ENCODE results near the gene PPP1R3D. TPM values are rescaled to one million over a fixed set of nuclear protein-coding genes. Genes with fewer than 3 reads are reported as not detected.
A peak's percentile ranks its signal among the peaks of the same experiment; 100 is the strongest.

PPP1R3D gene
- polyA plus RNA-seq, 2 donors: 5.1 to 5.7 TPM

GRCh38 chr20:59949911-59950310 is 9.8 kb upstream of the PPP1R3D start:
- WGBS, 2 donors: 93 to 95% methylated on average over 6 of the region's 6 CpGs
- Histone ChIP-seq H3K27me3 (ENCODE audit: control insufficient read depth in 1 of 2, insufficient read depth in 2 of 2, low read length in 2 of 2) (no peaks in the 10 kb centered on the region), H3K36me3 (ENCODE audit: control insufficient read depth in 2 of 2, insufficient read depth in 2 of 2, low read length in 1 of 2) (no peaks in the 10 kb centered on the region), H3K4me3 (ENCODE audit: low read depth in 1 of 2, low read length in 2 of 2) (no peak overlapping the region), H3K9me3 (ENCODE audit: control insufficient read depth in 2 of 2, insufficient read depth in 1 of 2, low read depth in 1 of 2, low read length in 1 of 2) (no peaks in the 10 kb centered on the region), H3K4me1 (ENCODE audit: control insufficient read depth in 2 of 2, insufficient read depth in 2 of 2, low read length in 1 of 2) (peaks cover 0 to under 1% of the 10 kb centered on the region in 2 donors), H3K27ac (ENCODE audit: low read depth in 2 of 2, low read length in 1 of 2) (no peak overlapping the region)

- H3K27me3 ChIP-seq (ENCODE audit: control insufficient read depth in 1 of 2, insufficient read depth in 2 of 2, low read length in 2 of 2): no peaks in the 10 kb centered on the region
- H3K9me3 ChIP-seq (ENCODE audit: control insufficient read depth in 2 of 2, insufficient read depth in 1 of 2, low read depth in 1 of 2, low read length in 1 of 2): no peaks in the 10 kb centered on the region
- no peak overlapping the region for H3K4me3 ChIP-seq (ENCODE audit: low read depth in 1 of 2, low read length in 2 of 2)
- 38 to 43% methylated on average over 7 of the region's 7 CpGs for WGBS, 2 donors
- no peaks in the 10 kb centered on the region for H3K4me1 ChIP-seq (ENCODE audit: control insufficient read depth in 2 of 2, insufficient read depth in 2 of 2, low read length in 1 of 2)
- H3K27ac ChIP-seq (ENCODE audit: low read depth in 2 of 2, low read length in 1 of 2): no peak overlapping the region
- peaks cover 0 to 5% of the 10 kb centered on the region in 2 donors for H3K36me3 ChIP-seq (ENCODE audit: control insufficient read depth in 2 of 2, insufficient read depth in 2 of 2, low read length in 1 of 2)
Measured at GRCh38 chr20:59948828-59949720, 9.0 kb upstream of the PPP1R3D start.

GRCh38 chr20:59948212-59948611 is 8.1 kb upstream of the PPP1R3D start:
- Histone ChIP-seq H3K9me3 (ENCODE audit: control insufficient read depth in 2 of 2, insufficient read depth in 1 of 2, low read depth in 1 of 2, low read length in 1 of 2) (no peaks in the 10 kb centered on the region), H3K4me3 (ENCODE audit: low read depth in 1 of 2, low read length in 2 of 2) (no peak overlapping the region), H3K27me3 (ENCODE audit: control insufficient read depth in 1 of 2, insufficient read depth in 2 of 2, low read length in 2 of 2) (no peaks in the 10 kb centered on the region), H3K36me3 (ENCODE audit: control insufficient read depth in 2 of 2, insufficient read depth in 2 of 2, low read length in 1 of 2) (peaks cover 0 to 8% of the 10 kb centered on the region in 2 donors), H3K27ac (ENCODE audit: low read depth in 2 of 2, low read length in 1 of 2) (no peak overlapping the region), H3K4me1 (ENCODE audit: control insufficient read depth in 2 of 2, insufficient read depth in 2 of 2, low read length in 1 of 2) (no peaks in the 10 kb centered on the region)
- 61 to 70% methylated on average over 1 of the region's 1 CpG for WGBS, 2 donors

GRCh38 chr20:59947376-59947775 is 7.3 kb upstream of the PPP1R3D start:
- Histone ChIP-seq H3K4me1 (ENCODE audit: control insufficient read depth in 2 of 2, insufficient read depth in 2 of 2, low read length in 1 of 2) (no peaks in the 10 kb centered on the region), H3K27me3 (ENCODE audit: control insufficient read depth in 1 of 2, insufficient read depth in 2 of 2, low read length in 2 of 2) (no peaks in the 10 kb centered on the region), H3K4me3 (ENCODE audit: low read depth in 1 of 2, low read length in 2 of 2) (no peak overlapping the region), H3K36me3 (ENCODE audit: control insufficient read depth in 2 of 2, insufficient read depth in 2 of 2, low read length in 1 of 2) (peaks cover 0 to 8% of the 10 kb centered on the region in 2 donors), H3K9me3 (ENCODE audit: control insufficient read depth in 2 of 2, insufficient read depth in 1 of 2, low read depth in 1 of 2, low read length in 1 of 2) (no peaks in the 10 kb centered on the region), H3K27ac (ENCODE audit: low read depth in 2 of 2, low read length in 1 of 2) (no peak overlapping the region)
- WGBS, 2 donors: 86 to 90% methylated on average over 8 of the region's 8 CpGs

GRCh38 chr20:59945731-59946130 is 5.6 kb upstream of the PPP1R3D start:
- no peak overlapping the region for H3K4me3 ChIP-seq (ENCODE audit: low read depth in 1 of 2, low read length in 2 of 2)
- no peak overlapping the region for H3K27ac ChIP-seq (ENCODE audit: low read depth in 2 of 2, low read length in 1 of 2)
- no peaks in the 10 kb centered on the region for H3K4me1 ChIP-seq (ENCODE audit: control insufficient read depth in 2 of 2, insufficient read depth in 2 of 2, low read length in 1 of 2)
- peaks cover 0 to 8% of the 10 kb centered on the region in 2 donors for H3K36me3 ChIP-seq (ENCODE audit: control insufficient read depth in 2 of 2, insufficient read depth in 2 of 2, low read length in 1 of 2)
- H3K27me3 ChIP-seq (ENCODE audit: control insufficient read depth in 1 of 2, insufficient read depth in 2 of 2, low read length in 2 of 2): no peaks in the 10 kb centered on the region
- 78 to 88% methylated on average over 2 of the region's 2 CpGs for WGBS, 2 donors
- H3K9me3 ChIP-seq (ENCODE audit: control insufficient read depth in 2 of 2, insufficient read depth in 1 of 2, low read depth in 1 of 2, low read length in 1 of 2): no peaks in the 10 kb centered on the region

- WGBS, 2 donors: 64 to 69% methylated on average over 3 of the region's 3 CpGs
- H3K9me3 ChIP-seq (ENCODE audit: control insufficient read depth in 2 of 2, insufficient read depth in 1 of 2, low read depth in 1 of 2, low read length in 1 of 2): no peaks in the 10 kb centered on the region
- peaks cover 0 to 8% of the 10 kb centered on the region in 2 donors for H3K36me3 ChIP-seq (ENCODE audit: control insufficient read depth in 2 of 2, insufficient read depth in 2 of 2, low read length in 1 of 2)
- no peaks in the 10 kb centered on the region for H3K4me1 ChIP-seq (ENCODE audit: control insufficient read depth in 2 of 2, insufficient read depth in 2 of 2, low read length in 1 of 2)
- H3K27me3 ChIP-seq (ENCODE audit: control insufficient read depth in 1 of 2, insufficient read depth in 2 of 2, low read length in 2 of 2): no peaks in the 10 kb centered on the region
- no peak overlapping the region for H3K27ac ChIP-seq (ENCODE audit: low read depth in 2 of 2, low read length in 1 of 2)
- no peak overlapping the region for H3K4me3 ChIP-seq (ENCODE audit: low read depth in 1 of 2, low read length in 2 of 2)
Measured at GRCh38 chr20:59945175-59945574, 5.1 kb upstream of the PPP1R3D start.

GRCh38 chr20:59944726-59945125 is 4.6 kb upstream of the PPP1R3D start:
- Histone ChIP-seq H3K36me3 (ENCODE audit: control insufficient read depth in 2 of 2, insufficient read depth in 2 of 2, low read length in 1 of 2) (peaks cover 0 to 8% of the 10 kb centered on the region in 2 donors), H3K27ac (ENCODE audit: low read depth in 2 of 2, low read length in 1 of 2) (no peak overlapping the region), H3K9me3 (ENCODE audit: control insufficient read depth in 2 of 2, insufficient read depth in 1 of 2, low read depth in 1 of 2, low read length in 1 of 2) (no peaks in the 10 kb centered on the region), H3K27me3 (ENCODE audit: control insufficient read depth in 1 of 2, insufficient read depth in 2 of 2, low read length in 2 of 2) (no peaks in the 10 kb centered on the region), H3K4me1 (ENCODE audit: control insufficient read depth in 2 of 2, insufficient read depth in 2 of 2, low read length in 1 of 2) (no peaks in the 10 kb centered on the region), H3K4me3 (ENCODE audit: low read depth in 1 of 2, low read length in 2 of 2) (no peak overlapping the region)
- 90 to 93% methylated on average over 7 of the region's 7 CpGs for WGBS, 2 donors

GRCh38 chr20:59942245-59942644 is 2.1 kb upstream of the PPP1R3D start:
- no peak overlapping the region for H3K27ac ChIP-seq (ENCODE audit: low read depth in 2 of 2, low read length in 1 of 2)
- H3K4me1 ChIP-seq (ENCODE audit: control insufficient read depth in 2 of 2, insufficient read depth in 2 of 2, low read length in 1 of 2): peaks cover 9% of the 10 kb centered on the region in 2 donors

GRCh38 chr20:59940956-59941294 is 820 bp upstream of the PPP1R3D start:
- WGBS, 2 donors: 0 to 2% methylated on average over 4 of the region's 4 CpGs
- peaks cover 0 to 3% of the 10 kb centered on the region in 2 donors for H3K9me3 ChIP-seq (ENCODE audit: control insufficient read depth in 2 of 2, insufficient read depth in 1 of 2, low read depth in 1 of 2, low read length in 1 of 2)
- H3K27ac ChIP-seq (ENCODE audit: low read depth in 2 of 2, low read length in 1 of 2): peak overlapping the region; percentile 99
- peaks cover 9% of the 10 kb centered on the region in 2 donors for H3K4me1 ChIP-seq (ENCODE audit: control insufficient read depth in 2 of 2, insufficient read depth in 2 of 2, low read length in 1 of 2)
- no peaks in the 10 kb centered on the region for H3K27me3 ChIP-seq (ENCODE audit: control insufficient read depth in 1 of 2, insufficient read depth in 2 of 2, low read length in 2 of 2)
- peak overlapping the region; percentile 81 to 87 for H3K4me3 ChIP-seq (ENCODE audit: low read depth in 1 of 2, low read length in 2 of 2)
- peaks cover 0 to 8% of the 10 kb centered on the region in 2 donors for H3K36me3 ChIP-seq (ENCODE audit: control insufficient read depth in 2 of 2, insufficient read depth in 2 of 2, low read length in 1 of 2)

More at GRCh38 chr20:59942245-59942644, 2.1 kb upstream of the PPP1R3D start:
- 84 to 89% methylated on average over 2 of the region's 2 CpGs for WGBS, 2 donors
- Histone ChIP-seq H3K36me3 (ENCODE audit: control insufficient read depth in 2 of 2, insufficient read depth in 2 of 2, low read length in 1 of 2) (peaks cover 0 to 8% of the 10 kb centered on the region in 2 donors), H3K9me3 (ENCODE audit: control insufficient read depth in 2 of 2, insufficient read depth in 1 of 2, low read depth in 1 of 2, low read length in 1 of 2) (peaks cover 0 to 3% of the 10 kb centered on the region in 2 donors), H3K4me3 (ENCODE audit: low read depth in 1 of 2, low read length in 2 of 2) (no peak overlapping the region), H3K27me3 (ENCODE audit: control insufficient read depth in 1 of 2, insufficient read depth in 2 of 2, low read length in 2 of 2) (no peaks in the 10 kb centered on the region)

- Histone ChIP-seq H3K27me3 (ENCODE audit: control insufficient read depth in 1 of 2, insufficient read depth in 2 of 2, low read length in 2 of 2) (no peaks in the 10 kb centered on the region), H3K4me3 (ENCODE audit: low read depth in 1 of 2, low read length in 2 of 2) (peak overlapping the region; percentile 81 to 87), H3K36me3 (ENCODE audit: control insufficient read depth in 2 of 2, insufficient read depth in 2 of 2, low read length in 1 of 2) (peaks cover 0 to 8% of the 10 kb centered on the region in 2 donors), H3K27ac (ENCODE audit: low read depth in 2 of 2, low read length in 1 of 2) (peak overlapping the region; percentile 99), H3K9me3 (ENCODE audit: control insufficient read depth in 2 of 2, insufficient read depth in 1 of 2, low read depth in 1 of 2, low read length in 1 of 2) (peaks cover 0 to 3% of the 10 kb centered on the region in 2 donors), H3K4me1 (ENCODE audit: control insufficient read depth in 2 of 2, insufficient read depth in 2 of 2, low read length in 1 of 2) (peaks cover 9% of the 10 kb centered on the region in 2 donors)
- 0 to 2% methylated on average over 15 to 24 of the region's 24 CpGs for WGBS, 2 donors
Measured at GRCh38 chr20:59939879-59940128, 301 bp downstream of the PPP1R3D start.
